Activated CD8-positive, alpha-beta memory T cell treated with anti-CD3 and anti-CD28 coated beads for 48 hours (primary cell): Measurements from ENCODE around the gene NDRG2.
A peak's percentile ranks its signal among the peaks of the same experiment; 100 is the strongest.
"Not testable (repeated sequence)": the region's sequence is repeated elsewhere in the genome, so short reads cannot be mapped to it uniquely, and the experiment has no call there.

Experiments used
- DNase-seq, 3 experiments: peaks; one replicate each; pipeline ENCODE4 v3.0.0-alpha.2; 2020; ENCODE audit warnings: low read depth in 2 of 3, low spot score in 2 of 3

The NDRG2 gene

GRCh38 chr14:21014761-21015190 lies 10.1 kb downstream of the NDRG2 start:
- DNase-seq, result peak; percentile 13 to 70 (median 60)

DNA sequence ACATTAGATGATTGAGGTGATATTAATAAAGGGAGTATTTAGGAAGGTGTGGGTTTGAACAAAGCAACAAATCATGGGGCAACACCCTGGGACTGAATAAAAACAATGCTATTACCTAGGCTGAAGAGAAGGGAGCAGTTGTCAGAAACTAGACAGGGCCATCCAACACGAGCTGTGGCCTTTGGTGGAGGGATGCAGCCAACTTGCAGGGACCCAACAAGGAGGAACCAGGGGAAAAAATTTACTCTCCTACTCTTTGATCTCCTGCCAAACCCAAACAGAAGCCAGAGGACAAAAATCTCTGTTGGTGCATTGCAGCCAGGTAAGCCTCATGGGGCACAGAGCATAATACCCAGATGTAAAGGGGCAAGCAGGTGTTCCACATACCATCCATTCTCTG lies 13.7 kb downstream of the NDRG2 start:
- DNase-seq, result no peak

- not testable (repeated sequence) for DNase-seq
Measured at GRCh38 chr14:21009721-21010120, 15.1 kb downstream of the NDRG2 start.

- no peak for DNase-seq
Measured at GRCh38 chr14:21003788-21004346, 21.0 kb downstream of the NDRG2 start.

DNA sequence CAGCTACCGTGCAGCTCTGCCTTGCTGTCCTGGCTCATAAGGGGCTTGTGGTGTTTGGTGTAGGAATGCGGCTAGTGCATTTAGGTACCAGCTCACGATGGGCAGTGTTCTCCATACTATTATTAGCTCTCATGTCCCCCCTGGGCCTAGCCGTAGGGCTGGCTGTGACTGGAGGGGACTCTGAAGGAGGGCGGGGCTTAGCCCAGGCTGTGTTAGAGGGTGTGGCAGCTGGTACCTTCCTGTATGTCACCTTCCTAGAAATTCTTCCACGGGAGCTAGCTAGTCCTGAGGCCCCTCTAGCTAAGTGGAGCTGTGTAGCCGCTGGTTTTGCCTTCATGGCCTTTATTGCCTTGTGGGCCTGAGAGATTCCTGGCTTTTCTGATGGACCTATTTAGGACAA lies 23.6 kb downstream of the NDRG2 start:
- no peak for DNase-seq

DNA sequence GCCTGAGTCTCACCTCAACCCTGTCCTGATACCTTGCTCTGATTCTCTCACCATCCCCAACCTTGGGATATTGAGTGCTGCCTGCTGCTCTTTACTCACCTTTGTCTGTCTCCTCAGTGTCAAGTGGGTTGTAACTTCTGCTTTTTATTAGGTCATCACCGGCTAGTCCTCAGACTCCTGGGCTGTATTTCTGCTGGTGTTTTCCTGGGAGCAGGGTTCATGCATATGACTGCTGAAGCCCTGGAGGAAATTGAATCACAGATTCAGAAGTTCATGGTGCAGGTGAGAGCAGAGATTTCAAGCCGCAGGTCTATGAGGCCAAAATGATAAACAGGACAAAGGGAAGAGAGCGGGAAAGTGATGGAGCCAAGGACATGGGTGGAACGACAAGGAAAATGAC lies 25.3 kb downstream of the NDRG2 start:
- DNase-seq, result no peak

- no peak for DNase-seq
Measured at GRCh38 chr14:20998674-20999366, 26.0 kb downstream of the NDRG2 start, which contains the start of gene SLC39A2. Gene SLC39A2, plus strand, starts transcription at chr14:20999293. Its CDS starts 154 bp downstream, at chr14:20999447.

GRCh38 chr14:20998139-20998538 lies 26.7 kb downstream of the NDRG2 start:
- no peak for DNase-seq

- no peak for DNase-seq
Measured at GRCh38 chr14:20997564-20997963, 27.3 kb downstream of the NDRG2 start.

GRCh38 chr14:20997115-20997514 lies 27.7 kb downstream of the NDRG2 start:
- no peak for DNase-seq

DNA sequence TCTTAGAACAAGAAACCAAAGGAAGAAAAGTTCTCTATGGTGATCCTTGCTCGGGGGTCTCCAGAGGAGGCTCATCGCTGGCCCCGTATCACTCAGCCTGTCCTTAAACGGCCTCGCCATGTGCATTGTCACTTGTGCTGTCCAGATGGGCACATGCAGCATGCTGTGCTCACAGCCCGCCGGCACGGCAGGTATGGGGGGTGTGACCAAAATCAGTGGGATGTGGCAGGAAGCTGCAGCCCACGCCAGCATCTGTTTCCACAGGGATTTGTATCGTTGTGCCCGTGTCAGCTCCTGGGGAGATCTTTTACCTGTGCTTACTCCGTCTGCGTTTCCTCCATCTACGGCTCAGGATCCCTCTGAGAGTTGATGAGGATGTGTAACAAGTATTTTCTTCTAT lies 28.3 kb downstream of the NDRG2 start:
- no peak for DNase-seq

- peak; percentile 66 to 75 (median 70) for DNase-seq
Measured at GRCh38 chr14:20989787-20990600, 34.9 kb downstream of the NDRG2 start, which contains the start of gene METTL17. Gene METTL17, plus strand, starts transcription at chr14:20989980. Its CDS starts 23 bp downstream, at chr14:20990003.

DNA sequence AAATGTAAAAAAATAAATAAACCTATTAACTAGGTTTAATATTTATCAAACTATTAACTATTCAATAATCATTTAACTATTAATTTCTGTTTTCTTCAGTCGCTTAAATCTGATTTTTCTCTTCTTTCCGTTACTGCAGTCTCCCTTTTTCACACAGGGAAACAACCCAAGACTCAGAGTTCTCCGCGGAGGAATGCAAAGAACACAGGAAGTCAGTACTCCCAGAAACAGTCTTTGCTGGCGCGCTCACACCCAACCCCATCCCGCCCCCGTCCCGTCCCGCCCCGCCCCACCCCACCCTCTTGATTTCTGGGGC lies 35.4 kb downstream of the NDRG2 start:
- DNase-seq, result no peak

DNA sequence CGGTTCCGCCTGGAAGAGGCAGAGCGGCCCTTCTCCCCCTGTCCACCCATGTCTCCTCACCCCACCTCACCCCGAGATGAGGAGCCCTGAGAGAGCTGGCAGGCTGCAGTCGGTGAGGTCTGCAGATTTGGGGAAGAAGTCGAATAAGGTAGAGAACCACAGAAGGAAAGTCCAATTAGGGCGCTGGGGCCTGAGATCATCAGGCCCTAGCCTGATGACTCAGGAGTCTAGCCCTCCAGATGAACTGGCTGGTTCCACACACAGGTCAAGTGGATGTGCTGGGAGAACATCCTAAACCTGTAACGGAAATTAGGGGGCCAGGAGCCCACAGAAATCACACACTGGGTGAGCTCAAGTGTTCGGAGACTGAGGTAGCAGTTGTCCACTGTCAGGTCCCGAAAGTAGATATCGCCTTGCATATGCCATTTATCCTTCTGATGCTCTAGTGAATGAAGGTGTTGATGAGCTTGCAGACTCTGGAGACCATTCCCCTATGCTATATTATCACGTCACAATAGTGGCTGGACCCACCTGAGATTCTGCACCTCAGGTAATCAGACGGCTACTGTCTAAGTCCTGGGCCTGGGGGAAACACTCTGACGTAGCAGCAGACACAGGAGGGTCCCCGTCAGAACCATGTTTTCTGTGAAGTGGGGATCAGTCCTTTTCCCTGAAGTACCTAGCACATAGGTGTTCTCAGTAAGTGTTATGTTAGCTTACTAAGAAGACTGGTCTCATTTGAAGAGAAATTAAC lies 36.0 kb downstream of the NDRG2 start:
- DNase-seq, result no peak

- DNase-seq, result no peak
Measured at GRCh38 chr14:20986811-20987210, 38.0 kb downstream of the NDRG2 start.

- not testable (repeated sequence) for DNase-seq
Measured at GRCh38 chr14:20985650-20986049, 39.2 kb downstream of the NDRG2 start.

DNA sequence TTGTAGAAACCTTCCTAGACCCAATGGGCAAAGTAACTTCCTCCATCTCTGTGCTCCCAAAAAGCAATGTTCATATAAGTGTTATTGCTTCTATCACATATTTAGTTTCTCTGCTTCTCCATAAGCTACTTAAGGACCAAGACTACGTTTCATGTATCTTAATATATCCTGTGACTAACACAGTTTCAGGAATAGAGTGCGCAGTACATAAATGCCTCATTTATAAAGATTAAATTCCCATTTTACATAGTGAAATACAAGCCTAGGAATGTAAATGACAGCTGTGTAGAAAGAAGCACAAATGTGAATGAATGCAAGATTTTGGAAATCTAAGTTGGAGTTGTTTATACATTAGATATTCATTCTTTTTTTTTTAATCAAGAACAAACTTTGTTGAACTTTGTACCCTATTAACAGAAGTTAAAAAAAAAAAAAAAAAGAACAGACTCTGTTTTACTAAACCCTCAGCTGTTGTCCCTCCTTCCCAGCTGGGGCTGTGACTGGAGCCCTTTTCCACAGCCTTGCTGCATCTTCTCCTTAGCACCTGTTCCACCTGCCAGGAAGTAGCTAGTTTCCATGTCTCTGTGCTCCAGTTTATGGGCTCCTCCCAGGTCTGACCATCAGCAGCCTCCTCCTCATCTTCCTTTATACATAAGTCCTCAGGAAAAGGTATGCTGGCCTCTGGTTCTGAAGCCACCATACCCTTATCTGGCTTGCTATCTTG lies 42.1 kb downstream of the NDRG2 start:
- DNase-seq, result no peak

DNA sequence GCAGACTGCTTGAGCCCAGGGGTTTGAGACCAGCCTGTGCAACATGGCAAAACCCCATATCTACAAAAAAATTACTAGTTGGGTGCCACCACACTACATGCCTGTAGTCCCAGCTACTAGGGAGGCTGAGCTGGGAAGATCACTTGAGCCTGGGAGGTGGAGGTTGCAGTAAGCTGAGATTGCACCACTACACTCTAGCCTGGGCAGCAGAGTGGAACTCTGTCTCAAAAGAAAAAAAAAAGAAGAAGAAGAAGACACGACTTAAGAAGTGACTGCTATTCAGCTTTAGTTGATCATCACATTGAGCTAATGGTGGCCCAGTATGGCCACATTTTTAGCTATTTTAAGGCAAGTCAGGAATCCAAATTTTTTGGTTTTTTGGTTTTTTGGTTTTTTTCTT lies 44.0 kb downstream of the NDRG2 start:
- DNase-seq, result no peak

GRCh38 chr14:20978687-20979086 lies 46.2 kb downstream of the NDRG2 start:
- DNase-seq, result no peak

GRCh38 chr14:20976291-20976690 lies 48.6 kb downstream of the NDRG2 start:
- DNase-seq, result no peak

- DNase-seq, result no peak
Measured at GRCh38 chr14:20973501-20973900, 51.4 kb downstream of the NDRG2 start.
